Measurements from ENCODE around the gene MMAB.

MMAB gene

DNA sequence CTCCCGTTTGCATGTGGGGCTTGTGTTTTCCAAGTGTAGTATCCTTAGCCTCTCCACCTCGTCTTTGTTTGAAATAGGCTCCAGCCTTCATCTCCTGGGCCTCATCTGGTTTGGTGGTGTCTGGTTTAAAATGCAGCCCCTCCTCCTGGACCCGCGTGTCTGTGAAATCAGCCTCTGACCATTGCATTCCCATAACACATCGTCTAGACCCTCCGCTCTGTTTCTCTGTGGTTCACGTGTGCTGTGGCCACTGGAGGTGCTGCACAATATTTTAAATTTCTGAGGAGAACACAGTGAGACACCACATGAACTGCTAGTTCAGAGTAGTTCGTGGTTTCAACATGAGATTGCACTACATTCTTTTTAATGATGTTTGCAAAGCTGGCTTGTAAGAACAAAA, 60.3 kb downstream of the MMAB start:
- TF ChIP-seq, protein P1, sequence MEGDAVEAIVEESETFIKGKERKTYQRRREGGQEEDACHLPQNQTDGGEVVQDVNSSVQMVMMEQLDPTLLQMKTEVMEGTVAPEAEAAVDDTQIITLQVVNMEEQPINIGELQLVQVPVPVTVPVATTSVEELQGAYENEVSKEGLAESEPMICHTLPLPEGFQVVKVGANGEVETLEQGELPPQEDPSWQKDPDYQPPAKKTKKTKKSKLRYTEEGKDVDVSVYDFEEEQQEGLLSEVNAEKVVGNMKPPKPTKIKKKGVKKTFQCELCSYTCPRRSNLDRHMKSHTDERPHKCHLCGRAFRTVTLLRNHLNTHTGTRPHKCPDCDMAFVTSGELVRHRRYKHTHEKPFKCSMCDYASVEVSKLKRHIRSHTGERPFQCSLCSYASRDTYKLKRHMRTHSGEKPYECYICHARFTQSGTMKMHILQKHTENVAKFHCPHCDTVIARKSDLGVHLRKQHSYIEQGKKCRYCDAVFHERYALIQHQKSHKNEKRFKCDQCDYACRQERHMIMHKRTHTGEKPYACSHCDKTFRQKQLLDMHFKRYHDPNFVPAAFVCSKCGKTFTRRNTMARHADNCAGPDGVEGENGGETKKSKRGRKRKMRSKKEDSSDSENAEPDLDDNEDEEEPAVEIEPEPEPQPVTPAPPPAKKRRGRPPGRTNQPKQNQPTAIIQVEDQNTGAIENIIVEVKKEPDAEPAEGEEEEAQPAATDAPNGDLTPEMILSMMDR (IDR thresholded peaks at IDR 0.05; ENCODE audit: low read depth, low read length, missing control alignments): no peak
- no peak for DNase-seq (ENCODE audit: low read depth)
- H3K4me3 ChIP-seq (ENCODE audit: low read depth, low read length): no peak overlapping the region

DNA sequence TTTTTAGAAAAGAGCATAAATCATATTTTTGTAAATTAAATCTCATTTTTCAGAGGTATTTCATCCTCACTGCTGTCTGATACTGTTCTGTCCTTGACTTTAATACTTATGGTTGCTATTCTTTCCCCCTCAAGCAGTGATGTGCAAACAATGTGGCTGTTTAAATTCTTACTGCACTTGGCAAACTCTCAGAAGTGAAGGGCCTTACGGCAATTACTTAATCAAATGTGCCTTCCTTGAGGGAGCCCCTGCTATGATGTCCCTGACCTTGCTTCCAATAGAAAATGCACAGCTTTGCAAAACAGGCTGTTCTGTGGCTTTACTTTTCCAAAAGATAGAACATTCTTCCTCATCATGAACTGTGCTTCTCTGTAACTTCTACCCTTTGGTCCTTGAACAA, 60.7 kb downstream of the MMAB start:
- TF ChIP-seq, protein P1 (IDR thresholded peaks at IDR 0.05; ENCODE audit: low read depth, low read length, missing control alignments): no peak
- no peak overlapping the region for H3K4me3 ChIP-seq (ENCODE audit: low read depth, low read length)
- no peak for DNase-seq (ENCODE audit: low read depth)

DNA sequence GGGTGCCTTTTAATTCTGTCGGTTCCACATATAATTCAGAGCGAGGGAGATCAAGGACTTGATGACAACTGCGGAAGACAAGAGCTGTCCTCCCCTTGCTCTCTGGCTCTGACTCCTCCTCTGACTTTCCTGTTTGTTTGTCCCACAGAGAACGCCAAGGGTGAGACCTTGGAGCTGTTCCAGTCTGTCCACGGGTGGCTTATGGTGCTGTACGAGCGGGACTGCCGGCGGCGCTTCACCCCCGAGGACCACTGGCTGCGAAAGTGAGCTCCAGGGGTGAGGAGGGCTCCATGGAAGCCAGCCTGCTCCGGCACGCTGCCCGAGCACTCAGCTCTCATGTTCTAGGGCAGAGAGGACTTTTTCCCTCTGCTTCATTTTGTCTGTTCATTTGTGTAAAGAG, 63.1 kb downstream of the MMAB start:
- H3K4me3 ChIP-seq (ENCODE audit: low read depth, low read length): no peak overlapping the region
- TF ChIP-seq, protein P1 (IDR thresholded peaks at IDR 0.05; ENCODE audit: low read depth, low read length, missing control alignments): no peak
- DNase-seq (ENCODE audit: low read depth): no peak

DNA sequence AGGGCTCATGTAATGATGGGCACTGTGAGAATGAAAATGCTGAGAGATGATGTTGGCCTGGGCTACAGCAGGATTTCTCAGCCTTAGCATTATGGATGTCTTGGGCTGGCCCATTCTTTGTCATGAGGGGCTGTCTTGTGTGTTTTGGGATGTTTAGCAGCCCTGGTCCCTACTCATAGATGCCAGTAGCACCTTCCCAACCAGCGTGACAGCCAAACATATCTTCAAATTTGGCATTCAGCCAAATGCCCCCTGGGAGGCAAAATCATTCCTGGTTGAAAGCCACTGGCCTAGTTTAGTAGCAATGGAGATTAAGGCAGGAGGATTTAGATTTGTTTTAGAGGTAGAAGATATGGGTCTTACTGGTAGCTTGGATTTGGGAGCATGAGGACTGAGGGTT, 69.2 kb downstream of the MMAB start:
- DNase-seq (ENCODE audit: low read depth): no peak
- TF ChIP-seq, protein P1 (IDR thresholded peaks at IDR 0.05; ENCODE audit: low read depth, low read length, missing control alignments): no peak
- H3K4me3 ChIP-seq (ENCODE audit: low read depth, low read length): no peak overlapping the region
